SU-DHL-6 (cell line): ENCODE results near the gene EFCAB6.

Experiments
- CTCF ChIP-seq: fragments of 200-600 bp; sonication (generic); IDR thresholded peaks from one replicate; pipeline ENCODE4 v1.5.1; 2017; ENCODE audit warnings: antibody characterized with exemption, mild to moderate bottlenecking, low read length, moderate library complexity; ENCODE audit not compliant: insufficient read depth, poor library complexity, severe bottlenecking
- EZH2phosphoT487 ChIP-seq: fragments of 200-600 bp; sonication (generic), shearing (Covaris generic); conservative IDR thresholded peaks from 2 replicates; pipeline ENCODE4 v1.6.1; 2018; ENCODE audit warnings: mild to moderate bottlenecking, antibody characterized with exemption, low read length, moderate library complexity, mixed read lengths

DNA sequence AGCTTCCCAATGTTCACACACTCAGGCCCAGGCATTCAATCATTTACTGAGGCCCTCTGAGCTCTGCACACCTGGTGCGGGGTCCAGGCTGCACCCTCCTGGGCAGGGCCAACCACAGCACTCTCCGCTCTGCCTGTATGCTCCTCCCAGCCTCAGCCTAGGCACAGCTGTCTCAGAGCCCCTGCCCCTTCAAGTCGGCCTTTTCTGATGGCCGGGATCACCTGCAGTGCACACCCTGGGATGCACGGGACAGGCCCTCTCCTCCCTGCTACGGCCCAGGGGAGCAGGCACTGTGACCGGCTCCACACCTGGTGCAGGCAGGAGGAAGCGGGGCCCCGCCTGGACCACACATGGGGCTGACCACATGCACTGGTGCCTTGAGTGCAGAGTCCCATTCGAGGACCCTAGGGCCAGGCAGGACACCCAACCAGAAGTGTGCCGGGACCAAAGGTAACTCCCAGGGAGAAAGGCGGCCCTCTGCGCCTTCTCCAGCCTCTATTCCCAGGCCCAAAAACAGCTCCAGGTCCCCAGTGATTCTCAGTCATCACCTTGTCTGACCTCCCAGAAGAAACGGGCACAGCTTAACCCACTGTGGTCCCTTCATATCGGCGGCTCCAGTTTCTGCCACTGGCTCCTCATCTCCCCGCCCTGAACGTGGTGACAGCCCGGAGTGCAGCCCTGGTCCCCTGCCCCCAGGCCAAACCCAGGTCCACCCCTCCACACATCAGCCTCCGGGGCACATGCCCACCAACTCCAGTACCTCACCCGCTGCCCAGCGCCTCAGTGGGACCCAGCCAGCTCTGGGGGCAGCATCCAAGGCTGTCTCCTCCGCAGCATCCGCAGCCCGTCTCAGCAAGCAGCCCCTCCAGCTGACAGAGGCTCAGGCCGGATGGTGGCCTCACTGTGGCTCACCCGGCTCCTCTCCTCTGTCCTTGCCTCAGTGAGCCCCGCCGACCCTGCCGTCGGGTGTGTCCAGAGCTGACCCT, 32.7 kb upstream of the EFCAB6 start:
- TF ChIP-seq CTCF (no peak), EZH2phosphoT487 (no peak)
